Neural cell (in vitro differentiated cells): ENCODE data around the gene ACTA2. TPM values are rescaled to one million over a fixed set of nuclear protein-coding genes. Genes with fewer than 3 reads are reported as not detected.

Experiments
- H2AFZ ChIP-seq: fragments of 200-600, 300-800 bp; sonication (generic), shearing (Covaris generic); 2 replicates; pipeline ENCODE4 v1.6.0; 2014; ENCODE audit warnings: low read depth, mild to moderate bottlenecking, antibody characterized with exemption, low read length, moderate library complexity
- H3F3A ChIP-seq: fragments of 200-600 bp; shearing (Covaris generic); 2 replicates; pipeline ENCODE4 v1.6.1; 2016; ENCODE audit warnings: mild to moderate bottlenecking, moderate library complexity, mixed read lengths, antibody characterized with exemption, low read length; ENCODE audit not compliant: insufficient read depth, poor library complexity, severe bottlenecking
- H3K27ac ChIP-seq: fragments of 200-600, 300-800 bp; sonication (generic), shearing (Covaris generic); 2 replicates; pipeline ENCODE4 v1.5.1; 2014; ENCODE audit warnings: mild to moderate bottlenecking, low read length, moderate library complexity
- H3K27me3 ChIP-seq: fragments of 300-800, 200-600 bp; sonication (generic), shearing (Covaris generic); 2 replicates; pipeline ENCODE4 v1.6.0; 2014; ENCODE audit warnings: mild to moderate bottlenecking, low read depth, low read length, moderate library complexity; ENCODE audit not compliant: insufficient read depth
- H3K36me3 ChIP-seq: fragments of 300-800, 200-600 bp; sonication (generic), shearing (Covaris generic); 2 replicates; pipeline ENCODE4 v1.5.1; 2014; ENCODE audit warnings: mild to moderate bottlenecking, antibody characterized with exemption, low read length, moderate library complexity; ENCODE audit not compliant: insufficient read depth
- H3K4me2 ChIP-seq: fragments of 300-800, 200-600 bp; sonication (generic), shearing (Covaris generic); 2 replicates; pipeline ENCODE4 v1.6.0; 2014; ENCODE audit warnings: mild to moderate bottlenecking, low read length
- H3K4me3 ChIP-seq: fragments of 300-800, 200-600 bp; sonication (generic), shearing (Covaris generic); 2 replicates; pipeline ENCODE4 v1.5.1; 2014; ENCODE audit warnings: mild to moderate bottlenecking, low read length, moderate library complexity
- H3K79me2 ChIP-seq: fragments of 200-600 bp; shearing (Covaris generic); replicated peaks from 2 replicates; pipeline ENCODE4 v1.6.0; 2014; ENCODE audit warnings: mild to moderate bottlenecking, low read length, moderate library complexity; ENCODE audit not compliant: insufficient read depth
- H3K9ac ChIP-seq: fragments of 300-800, 200-600 bp; sonication (generic), shearing (Covaris generic); 2 replicates; pipeline ENCODE4 v1.6.1; 2016; ENCODE audit warnings: mild to moderate bottlenecking, low read length, mixed read lengths
- H3K9me2 ChIP-seq: fragments of 200-600 bp; shearing (Covaris generic); 2 replicates; pipeline ENCODE4 v1.6.1; 2016; ENCODE audit warnings: mild to moderate bottlenecking, low read length, mixed read lengths; ENCODE audit not compliant: insufficient read depth
- H3K9me3 ChIP-seq: fragments of 200-600, 300-800 bp; sonication (generic), shearing (Covaris generic); 2 replicates; pipeline ENCODE4 v1.6.1; 2016; ENCODE audit warnings: mild to moderate bottlenecking, mixed run types, low read length, moderate library complexity, mixed read lengths
- H4K20me1 ChIP-seq: fragments of 200-600 bp; shearing (Covaris generic); 2 replicates; pipeline ENCODE4 v1.6.1; 2016; ENCODE audit warnings: mild to moderate bottlenecking, mixed run types; ENCODE audit not compliant: insufficient read depth
- EP300 ChIP-seq: fragments of 450-650 bp; conservative IDR thresholded peaks from 2 replicates; pipeline ENCODE4 v1.6.1; 2014; ENCODE audit warnings: antibody characterized with exemption, mild to moderate bottlenecking, moderate library complexity; ENCODE audit not compliant: poor library complexity, severe bottlenecking
- EZH2 ChIP-seq: fragments of 200-600, 300-800 bp; shearing (Covaris generic), sonication (generic); IDR thresholded peaks from 2 replicates; pipeline ENCODE4 v1.6.1; 2014; ENCODE audit warnings: antibody characterized with exemption, low read length, borderline replicate concordance, mild to moderate bottlenecking; ENCODE audit not compliant: insufficient read depth, poor library complexity, severe bottlenecking
- MXI1 ChIP-seq: fragments of 450-650 bp; conservative IDR thresholded peaks from 2 replicates; pipeline ENCODE4 v1.6.1; 2014; ENCODE audit warnings: antibody characterized with exemption, mild to moderate bottlenecking; ENCODE audit not compliant: poor library complexity, severe bottlenecking
- POLR2AphosphoS5 ChIP-seq: IDR thresholded peaks from 2 replicates; pipeline ENCODE4 v1.6.1; 2012
- RAD21 ChIP-seq: fragments of 450-650 bp; conservative IDR thresholded peaks from 2 replicates; pipeline ENCODE4 v1.6.1; 2014; ENCODE audit warnings: antibody characterized with exemption, mild to moderate bottlenecking, moderate library complexity
- SMC3 ChIP-seq: fragments of 450-650 bp; conservative IDR thresholded peaks from 2 replicates; pipeline ENCODE4 v1.6.1; 2014; ENCODE audit warnings: antibody characterized with exemption, mild to moderate bottlenecking, moderate library complexity; ENCODE audit not compliant: poor library complexity
- TAF1 ChIP-seq: IDR thresholded peaks from 2 replicates; pipeline ENCODE4 v1.6.1; 2012; ENCODE audit warnings: low read depth
- polyA plus RNA-seq: library from polyadenylated mRNA; depleted of rRNA; stranded (reverse); fragments of >200 nt; gene quantifications from 2 replicates; pipeline ENCODE4 v1.2.3, GENCODE V29; 2014
- TF ChIP-seq, protein P1 (sequence below): IDR thresholded peaks from 2 replicates; pipeline ENCODE4 v1.6.1; 2012; ENCODE audit warnings: borderline replicate concordance
- TF ChIP-seq, protein P2 (sequence below): fragments of 450-650 bp; IDR thresholded peaks from 2 replicates; pipeline ENCODE4 v1.5.1; 2014; ENCODE audit warnings: antibody characterized with exemption, mild to moderate bottlenecking, moderate library complexity; ENCODE audit not compliant: poor library complexity, severe bottlenecking

ACTA2 gene
- polyA plus RNA-seq, 1 donor from 2014 or later: 0.53 TPM

DNA sequence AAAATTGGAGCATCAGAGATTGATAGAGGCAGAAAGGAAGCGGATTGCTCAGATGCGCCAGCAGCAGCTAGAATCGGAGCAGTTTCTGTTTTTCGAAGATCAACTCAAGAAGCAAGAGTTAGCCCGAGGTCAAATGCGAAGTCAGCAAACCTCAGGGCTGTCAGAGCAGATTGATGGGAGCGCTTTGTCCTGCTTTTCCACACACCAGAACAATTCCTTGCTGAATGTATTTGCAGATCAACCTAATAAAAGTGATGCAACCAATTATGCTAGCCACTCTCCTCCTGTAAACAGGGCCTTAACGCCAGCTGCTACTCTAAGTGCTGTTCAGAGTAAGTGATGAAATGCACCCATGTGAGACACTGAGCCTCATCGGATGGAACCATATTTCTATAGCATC, 39.4 kb downstream of the ACTA2 start:
- Histone ChIP-seq H3K27me3 (no peaks in the 10 kb centered on the region), H4K20me1 (no peaks in the 10 kb centered on the region), H3K79me2 (no peaks in the 10 kb centered on the region), H3K4me2 (no peak overlapping the region), H3K9me2 (no peaks in the 10 kb centered on the region), H3K4me3 (no peak overlapping the region), H3K27ac (no peak overlapping the region), H3K36me3 (peaks cover 4% of the 10 kb centered on the region), H3F3A (no peaks in the 10 kb centered on the region), H3K9me3 (no peaks in the 10 kb centered on the region), H3K9ac (no peak overlapping the region), H2AFZ (no peak overlapping the region)
- TF ChIP-seq POLR2AphosphoS5: no peak
- no peak for TF ChIP-seq MXI1
- TF ChIP-seq RAD21: no peak
- TF ChIP-seq SMC3: no peak
- TF ChIP-seq, protein P1, sequence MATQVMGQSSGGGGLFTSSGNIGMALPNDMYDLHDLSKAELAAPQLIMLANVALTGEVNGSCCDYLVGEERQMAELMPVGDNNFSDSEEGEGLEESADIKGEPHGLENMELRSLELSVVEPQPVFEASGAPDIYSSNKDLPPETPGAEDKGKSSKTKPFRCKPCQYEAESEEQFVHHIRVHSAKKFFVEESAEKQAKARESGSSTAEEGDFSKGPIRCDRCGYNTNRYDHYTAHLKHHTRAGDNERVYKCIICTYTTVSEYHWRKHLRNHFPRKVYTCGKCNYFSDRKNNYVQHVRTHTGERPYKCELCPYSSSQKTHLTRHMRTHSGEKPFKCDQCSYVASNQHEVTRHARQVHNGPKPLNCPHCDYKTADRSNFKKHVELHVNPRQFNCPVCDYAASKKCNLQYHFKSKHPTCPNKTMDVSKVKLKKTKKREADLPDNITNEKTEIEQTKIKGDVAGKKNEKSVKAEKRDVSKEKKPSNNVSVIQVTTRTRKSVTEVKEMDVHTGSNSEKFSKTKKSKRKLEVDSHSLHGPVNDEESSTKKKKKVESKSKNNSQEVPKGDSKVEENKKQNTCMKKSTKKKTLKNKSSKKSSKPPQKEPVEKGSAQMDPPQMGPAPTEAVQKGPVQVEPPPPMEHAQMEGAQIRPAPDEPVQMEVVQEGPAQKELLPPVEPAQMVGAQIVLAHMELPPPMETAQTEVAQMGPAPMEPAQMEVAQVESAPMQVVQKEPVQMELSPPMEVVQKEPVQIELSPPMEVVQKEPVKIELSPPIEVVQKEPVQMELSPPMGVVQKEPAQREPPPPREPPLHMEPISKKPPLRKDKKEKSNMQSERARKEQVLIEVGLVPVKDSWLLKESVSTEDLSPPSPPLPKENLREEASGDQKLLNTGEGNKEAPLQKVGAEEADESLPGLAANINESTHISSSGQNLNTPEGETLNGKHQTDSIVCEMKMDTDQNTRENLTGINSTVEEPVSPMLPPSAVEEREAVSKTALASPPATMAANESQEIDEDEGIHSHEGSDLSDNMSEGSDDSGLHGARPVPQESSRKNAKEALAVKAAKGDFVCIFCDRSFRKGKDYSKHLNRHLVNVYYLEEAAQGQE: no peak
- TF ChIP-seq TAF1: no peak
- TF ChIP-seq, protein P2, sequence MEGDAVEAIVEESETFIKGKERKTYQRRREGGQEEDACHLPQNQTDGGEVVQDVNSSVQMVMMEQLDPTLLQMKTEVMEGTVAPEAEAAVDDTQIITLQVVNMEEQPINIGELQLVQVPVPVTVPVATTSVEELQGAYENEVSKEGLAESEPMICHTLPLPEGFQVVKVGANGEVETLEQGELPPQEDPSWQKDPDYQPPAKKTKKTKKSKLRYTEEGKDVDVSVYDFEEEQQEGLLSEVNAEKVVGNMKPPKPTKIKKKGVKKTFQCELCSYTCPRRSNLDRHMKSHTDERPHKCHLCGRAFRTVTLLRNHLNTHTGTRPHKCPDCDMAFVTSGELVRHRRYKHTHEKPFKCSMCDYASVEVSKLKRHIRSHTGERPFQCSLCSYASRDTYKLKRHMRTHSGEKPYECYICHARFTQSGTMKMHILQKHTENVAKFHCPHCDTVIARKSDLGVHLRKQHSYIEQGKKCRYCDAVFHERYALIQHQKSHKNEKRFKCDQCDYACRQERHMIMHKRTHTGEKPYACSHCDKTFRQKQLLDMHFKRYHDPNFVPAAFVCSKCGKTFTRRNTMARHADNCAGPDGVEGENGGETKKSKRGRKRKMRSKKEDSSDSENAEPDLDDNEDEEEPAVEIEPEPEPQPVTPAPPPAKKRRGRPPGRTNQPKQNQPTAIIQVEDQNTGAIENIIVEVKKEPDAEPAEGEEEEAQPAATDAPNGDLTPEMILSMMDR: no peak
- TF ChIP-seq EP300: no peak
- TF ChIP-seq EZH2: no peak

DNA sequence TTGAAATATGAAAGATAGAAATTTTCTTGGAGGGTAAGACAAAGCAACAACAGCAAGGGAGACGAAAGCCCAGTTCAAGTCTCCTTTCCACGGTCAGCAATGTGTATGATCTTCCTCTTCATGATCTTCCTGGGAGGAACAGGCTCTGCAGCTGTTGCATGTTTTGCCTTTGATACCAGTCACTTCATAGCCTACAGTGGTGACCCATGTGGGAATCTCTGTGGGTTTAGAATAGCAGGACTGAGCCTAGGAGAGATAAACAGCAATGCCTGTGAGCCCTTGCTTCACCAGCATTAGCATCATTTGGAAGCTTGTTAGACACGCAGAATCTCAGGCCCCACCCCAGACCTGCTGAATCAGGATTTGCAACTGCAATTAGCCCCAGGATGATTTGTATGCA, 40.7 kb downstream of the ACTA2 start:
- Histone ChIP-seq H3K79me2 (no peaks in the 10 kb centered on the region), H3K27me3 (no peaks in the 10 kb centered on the region), H2AFZ (no peak overlapping the region), H3K4me2 (no peak overlapping the region), H3K4me3 (no peak overlapping the region), H3K9ac (no peak overlapping the region), H3K9me2 (no peaks in the 10 kb centered on the region), H3K9me3 (no peaks in the 10 kb centered on the region), H3K27ac (no peak overlapping the region), H4K20me1 (no peaks in the 10 kb centered on the region), H3F3A (no peaks in the 10 kb centered on the region), H3K36me3 (no peaks in the 10 kb centered on the region)
- TF ChIP-seq POLR2AphosphoS5 (no peak), EZH2 (no peak), MXI1 (no peak), SMC3 (no peak), EP300 (no peak), TAF1 (no peak), RAD21 (no peak)
- TF ChIP-seq, protein P2: no peak
- TF ChIP-seq, protein P1: no peak
